ENCODE measurements around the gene ATP5F1D.

ATP5F1D gene

DNA sequence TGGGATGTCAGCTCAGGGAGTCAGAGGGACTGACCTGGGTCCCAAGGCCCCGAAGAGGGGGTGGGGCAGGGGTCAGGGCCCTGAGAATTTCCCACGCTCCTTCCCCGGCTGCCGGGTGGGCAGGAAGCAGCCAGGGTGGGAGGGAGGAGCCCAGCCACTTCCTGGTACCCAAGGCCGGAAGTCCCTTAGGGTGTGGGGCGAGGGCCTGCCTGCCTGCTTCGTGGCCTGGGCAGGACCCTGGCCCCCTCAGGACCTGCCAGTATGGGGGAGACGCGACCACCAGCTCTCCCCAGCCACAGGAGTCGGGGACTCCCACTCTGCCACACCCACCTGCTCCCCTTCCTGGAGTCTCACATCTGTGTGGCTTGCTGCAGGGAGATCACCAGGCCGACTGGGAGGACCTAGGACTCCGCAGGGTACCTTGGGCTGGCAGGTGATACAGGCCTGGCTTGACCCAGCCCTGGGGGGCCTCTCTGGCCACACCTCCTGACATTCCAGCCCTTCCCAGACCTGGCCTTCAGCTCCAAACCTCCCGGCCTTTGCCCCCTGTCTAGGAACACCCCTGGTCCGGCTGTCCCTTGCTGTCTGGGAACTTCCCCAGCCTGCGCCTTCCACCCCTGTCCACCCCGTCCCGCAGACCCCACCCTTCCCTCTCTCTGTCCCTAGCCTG, 17.8 kb downstream of the ATP5F1D start:
- no peak for DNase-seq (ENCODE audit: low read depth)

- no peak for DNase-seq (ENCODE audit: low read depth)
These were observed 18.6 kb downstream of the ATP5F1D start for GRCh38 chr19:1259876-1260748.

- DNase-seq (ENCODE audit: low read depth) = peak; percentile 97
These were observed 19.4 kb downstream of the ATP5F1D start for GRCh38 chr19:1260749-1261537.

GRCh38 chr19:1261538-1261797, 19.9 kb downstream of the ATP5F1D start:
- DNase-seq (ENCODE audit: low read depth) = no peak

GRCh38 chr19:1261798-1262622, 20.5 kb downstream of the ATP5F1D start:
- no peak for DNase-seq (ENCODE audit: low read depth)

- DNase-seq (ENCODE audit: low read depth) = no peak
These were observed 21.1 kb downstream of the ATP5F1D start for GRCh38 chr19:1262623-1263123.

DNA sequence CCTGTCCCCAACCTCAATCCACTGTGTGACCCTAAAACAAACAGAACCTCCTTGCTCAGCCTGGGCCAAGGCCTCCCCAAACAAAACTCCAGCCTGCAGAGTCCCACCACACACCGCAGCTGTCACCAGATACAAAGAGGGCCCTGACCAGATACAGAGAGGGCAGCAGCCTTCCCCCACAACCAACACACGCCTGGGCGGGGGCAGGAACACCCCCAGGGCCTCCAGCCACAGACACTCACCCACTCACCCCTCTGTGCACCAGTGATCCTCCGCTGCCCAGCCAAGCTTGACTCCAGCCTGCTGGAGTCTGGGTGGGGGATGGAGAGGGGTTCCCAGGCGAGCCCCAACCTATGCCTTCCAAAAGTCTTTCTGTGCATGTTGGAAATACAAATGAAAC, 21.6 kb downstream of the ATP5F1D start:
- no peak for DNase-seq (ENCODE audit: low read depth)

DNA sequence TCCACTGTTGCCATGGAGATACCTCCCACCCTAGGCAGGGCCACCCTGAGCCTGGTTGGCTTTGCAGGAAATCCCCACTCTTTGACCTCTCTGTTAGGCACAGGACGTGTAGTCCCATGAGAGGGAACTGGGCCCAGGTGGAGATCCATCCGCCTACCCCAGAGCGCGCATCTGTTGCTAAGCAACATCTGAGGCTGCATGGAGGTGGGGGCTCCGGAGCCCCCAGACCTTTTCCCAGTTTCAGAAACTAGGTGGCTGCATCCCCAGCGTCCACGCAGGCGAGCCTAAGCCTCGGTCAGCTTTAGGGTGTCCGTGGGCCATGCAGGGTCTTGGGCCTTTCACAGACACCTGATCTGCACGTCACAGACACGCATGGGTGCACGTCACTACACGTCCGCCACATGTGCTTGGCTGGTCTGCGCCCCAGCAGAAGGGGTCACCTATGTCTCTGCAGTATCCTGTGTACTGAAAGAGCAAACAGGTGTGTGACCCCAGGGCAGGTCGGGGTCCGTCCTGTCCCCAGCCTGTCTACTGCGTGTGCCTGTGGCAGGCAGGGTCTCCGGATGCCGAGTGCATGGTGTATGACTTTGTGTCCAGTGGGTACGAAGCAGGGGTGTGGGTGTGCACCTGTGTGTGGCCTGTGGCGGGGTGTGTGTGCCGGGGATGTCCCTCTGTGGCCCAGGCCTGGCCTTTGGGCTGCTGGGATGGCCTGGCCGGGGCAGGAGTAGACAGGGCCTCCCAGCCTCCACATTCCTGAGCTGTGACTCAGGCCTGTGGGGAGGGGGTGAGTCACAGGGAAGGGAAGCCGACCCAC, 23.5 kb downstream of the ATP5F1D start:
- DNase-seq (ENCODE audit: low read depth) = no peak

GRCh38 chr19:1265615-1266128, 24.1 kb downstream of the ATP5F1D start:
- no peak for DNase-seq (ENCODE audit: low read depth)

DNA sequence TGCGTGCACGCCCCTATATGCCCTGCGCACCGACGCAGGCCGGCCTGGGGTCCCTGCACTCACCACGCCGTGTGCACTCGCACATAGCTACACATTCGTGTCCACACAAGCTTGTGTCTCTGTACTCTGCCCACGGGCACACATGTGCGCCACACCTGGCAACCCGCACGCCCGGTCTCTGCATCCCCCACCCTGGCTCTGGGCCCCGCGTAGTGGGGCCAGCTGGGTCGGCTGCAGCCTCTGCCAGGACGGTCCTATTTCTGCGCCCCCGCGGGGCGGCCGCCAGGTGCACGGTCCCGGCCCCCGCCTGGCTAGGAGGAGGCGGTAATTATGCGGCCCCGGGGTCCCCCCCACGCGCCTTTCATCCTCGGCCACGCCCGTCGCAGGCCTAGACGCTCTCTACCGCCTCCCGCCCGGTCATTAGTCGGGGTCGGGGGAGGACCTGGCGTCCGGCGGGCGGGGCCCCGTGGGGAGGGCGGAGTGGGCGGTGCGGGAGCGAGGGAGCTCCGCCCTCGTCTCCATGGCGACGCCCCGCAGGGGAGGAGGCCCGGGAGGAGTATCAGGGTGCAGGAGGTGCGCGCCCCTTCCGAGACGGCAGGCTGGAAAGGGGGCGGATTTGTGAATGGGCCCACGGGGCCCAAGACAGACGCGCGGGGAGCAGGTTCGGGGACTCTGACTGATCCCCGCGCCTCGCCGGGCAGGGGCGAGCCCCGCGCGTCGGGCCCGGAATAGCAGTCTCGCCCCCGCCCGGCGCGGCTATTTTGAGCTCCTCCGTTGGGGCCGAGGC, 24.8 kb downstream of the ATP5F1D start:
- DNase-seq (ENCODE audit: low read depth) = peak; percentile 79

- peak; percentile 65 for DNase-seq (ENCODE audit: low read depth)
These were observed 25.4 kb downstream of the ATP5F1D start for GRCh38 chr19:1266916-1267476.

DNA sequence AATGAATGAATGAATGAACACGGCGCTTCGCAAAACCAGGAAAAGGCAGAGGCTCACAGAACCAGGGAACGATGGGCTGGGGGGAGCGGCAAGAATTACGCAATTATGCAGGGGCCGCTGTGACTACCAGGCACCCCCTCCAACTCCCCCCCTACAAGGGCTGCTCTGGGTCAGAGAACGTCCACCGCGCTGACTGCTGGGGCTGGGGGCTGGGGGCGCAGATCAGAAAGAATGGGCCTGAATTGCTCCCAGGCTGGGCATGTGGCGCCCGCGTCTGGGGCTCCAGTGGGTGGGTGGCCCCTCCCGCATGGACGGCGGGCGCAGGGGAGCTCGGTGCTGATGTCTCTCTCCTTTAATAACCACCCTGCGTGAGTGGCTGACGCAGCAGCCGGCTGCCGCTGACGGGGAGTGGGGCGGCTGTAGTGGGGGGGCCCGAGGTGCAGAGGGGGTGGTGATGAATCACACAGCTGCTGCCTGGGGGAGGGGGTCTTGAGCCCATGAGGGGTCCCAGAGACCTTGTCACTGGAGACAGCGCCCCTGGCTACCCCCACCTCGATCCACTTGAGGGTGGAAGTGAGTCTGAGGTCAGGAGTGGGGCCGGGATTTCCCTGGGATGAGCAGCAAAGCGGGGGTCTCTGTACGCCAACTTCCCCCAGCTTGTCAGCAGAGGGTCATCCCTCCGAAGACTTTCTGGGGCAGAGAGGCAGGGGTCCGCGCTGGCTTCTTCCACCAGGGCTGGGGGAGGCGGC, 26.1 kb downstream of the ATP5F1D start:
- DNase-seq (ENCODE audit: low read depth) = no peak

DNA sequence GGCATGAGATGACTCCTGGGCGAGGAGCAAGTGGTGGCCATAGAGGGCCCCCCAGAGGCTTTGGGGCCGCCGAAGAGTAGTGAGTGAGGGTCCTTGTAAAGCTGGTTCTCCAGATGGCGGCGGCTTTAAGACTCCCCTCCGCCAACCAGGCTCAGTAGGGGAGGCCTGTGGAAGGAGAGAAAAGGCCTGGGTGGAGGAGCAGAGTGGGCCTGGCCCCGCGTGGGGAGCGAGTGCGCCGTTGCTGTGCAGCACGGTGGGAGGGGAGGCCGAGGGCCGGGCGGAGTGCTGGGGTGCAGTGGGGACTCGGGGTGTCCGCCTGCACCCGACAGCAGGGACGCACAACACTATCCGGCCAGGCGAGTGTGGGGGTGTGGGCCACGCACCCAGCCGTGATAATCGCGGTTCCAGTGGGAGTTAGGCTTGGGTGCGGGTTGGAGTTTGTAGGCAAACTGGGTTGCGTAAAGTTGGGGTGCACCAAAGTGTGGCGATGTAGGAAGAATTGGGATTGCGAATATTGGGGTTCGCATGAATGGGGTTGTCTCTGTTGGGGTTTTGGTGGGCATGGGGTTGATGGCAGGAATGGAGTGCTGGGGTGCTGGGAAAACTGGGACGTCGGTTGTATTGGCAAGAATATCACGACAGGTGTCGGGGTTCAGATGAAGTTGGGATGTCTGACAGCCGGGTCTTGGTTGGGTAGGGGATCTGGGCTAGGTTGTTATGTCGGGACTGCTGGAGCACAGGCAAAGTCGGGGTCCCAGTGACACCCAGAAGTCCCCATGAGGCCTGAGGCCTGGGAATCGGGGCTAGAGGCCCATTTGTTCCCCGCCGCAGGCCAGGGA, 26.9 kb downstream of the ATP5F1D start:
- no peak for DNase-seq (ENCODE audit: low read depth)

DNA sequence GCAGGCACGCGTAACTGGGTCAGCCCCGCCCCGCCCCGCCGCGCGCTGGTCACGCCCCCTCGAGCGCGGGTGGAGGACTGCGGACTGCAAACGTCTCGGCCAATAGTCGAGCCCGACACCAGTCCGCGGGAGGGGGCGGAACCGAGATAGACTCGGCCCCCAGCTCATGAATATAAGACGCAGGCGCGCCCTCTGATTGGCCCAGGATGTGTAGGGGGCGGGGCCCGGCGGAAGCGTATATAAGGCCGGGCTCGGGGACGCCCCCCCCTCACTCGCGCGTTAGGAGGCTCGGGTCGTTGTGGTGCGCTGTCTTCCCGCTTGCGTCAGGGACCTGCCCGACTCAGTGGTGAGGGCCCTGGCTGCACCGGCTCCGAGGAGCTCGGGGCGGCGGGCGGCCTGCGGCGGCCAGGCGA, 27.5 kb downstream of the ATP5F1D start, which contains the start of gene CIRBP:
TSS of gene CIRBP (plus strand) at position 268 of the 413 bp plus-strand sequence. CDS start 1,602 bp downstream, outside the sequence.
- DNase-seq (ENCODE audit: low read depth) = peak; percentile 99

GRCh38 chr19:1269478-1270212, 28.1 kb downstream of the ATP5F1D start:
- DNase-seq (ENCODE audit: low read depth) = peak; percentile 79

DNA sequence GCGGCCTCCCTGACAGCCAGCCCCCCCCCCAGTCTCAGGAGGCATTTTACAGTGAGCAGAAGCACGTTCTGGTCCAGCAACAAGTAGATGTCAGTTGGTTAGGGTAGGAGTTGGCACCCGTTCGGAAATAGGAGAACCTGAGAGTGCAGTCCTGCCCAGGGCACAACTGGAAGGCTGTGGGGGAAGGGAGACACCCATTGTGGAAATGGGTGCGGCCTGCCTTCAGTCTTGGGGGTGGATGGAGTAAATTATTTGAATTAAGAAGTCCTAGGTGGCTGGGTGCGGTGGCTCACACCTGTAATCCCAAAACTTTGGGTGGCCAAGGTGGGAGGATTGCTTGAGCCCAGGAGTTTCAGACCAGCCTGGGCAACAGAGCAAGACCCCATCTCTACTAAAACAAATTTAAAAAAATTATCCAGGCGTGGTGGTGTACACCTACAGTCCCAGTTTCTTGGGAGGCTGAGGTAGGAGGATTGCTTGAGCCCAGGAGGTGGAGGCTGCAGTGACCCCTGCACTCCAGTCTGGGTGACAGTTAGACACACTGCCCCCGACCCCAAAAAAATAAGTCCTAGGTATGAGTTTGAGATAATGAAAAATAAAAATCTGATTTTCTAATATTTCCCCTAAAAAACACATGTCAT, 28.8 kb downstream of the ATP5F1D start:
- DNase-seq (ENCODE audit: low read depth) = no peak
